Measurements from ENCODE around the gene CCDC15. TPM values are rescaled to one million over a fixed set of nuclear protein-coding genes. Genes with fewer than 3 reads are reported as not detected.

CCDC15 gene
- total RNA-seq, 1 experiment from 2014 or later = 2.8 TPM

DNA sequence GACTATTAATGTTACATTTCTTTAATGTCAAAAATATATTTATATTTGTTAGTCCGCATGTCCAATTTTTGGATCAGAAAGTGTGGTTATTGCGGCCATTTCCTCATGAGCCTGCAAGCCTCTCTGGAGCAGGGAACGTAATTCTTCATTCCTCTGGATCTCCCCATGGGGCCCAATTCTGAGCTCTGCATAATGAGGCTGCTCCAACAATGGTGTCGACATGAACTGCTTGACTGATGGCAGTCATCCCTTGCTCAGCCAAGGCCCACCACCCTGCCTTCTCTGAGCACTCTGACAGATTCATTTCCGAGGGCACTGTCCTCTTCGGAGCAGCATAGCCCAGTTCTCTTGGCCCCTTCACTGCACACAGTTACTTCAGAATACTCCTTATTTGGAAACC, 15.0 kb upstream of the CCDC15 start:
- Mint-ChIP-seq H3K36me3 (ENCODE audit: insufficient read depth in 1 of 3, low read depth in 3 of 3) (no peaks in the 10 kb centered on the region), H3K27ac (no peak overlapping the region; a peak in 1 of 7 replicates), H3K4me1 (peaks cover 0 to 9% of the 10 kb centered on the region in 2 experiments; a peak in 1 of 4 replicates), H3K4me3 (no peak overlapping the region), H3K27me3 (ENCODE audit: low read depth) (peaks cover 31% of the 10 kb centered on the region), H3K9me3 (no peaks in the 10 kb centered on the region)
- Histone ChIP-seq H2BK15ac (ENCODE audit: low read depth, low read length) (no peak overlapping the region), H2BK5ac (ENCODE audit: insufficient read length, low read length) (no peak overlapping the region), H3K23ac (ENCODE audit: insufficient read length, low read depth, low read length) (no peak overlapping the region), H2BK12ac (ENCODE audit: insufficient read length, low read depth, low read length) (no peak overlapping the region), H3K56ac (ENCODE audit: insufficient read length, low read depth, low read length) (no peak overlapping the region), H3K14ac (ENCODE audit: insufficient read depth, low read length) (no peak overlapping the region), H2AK5ac (ENCODE audit: insufficient read length, low read length) (no peak overlapping the region), H2BK120ac (ENCODE audit: low read depth, low read length, poor library complexity, severe bottlenecking) (no peak overlapping the region), H3K4me2 (ENCODE audit: insufficient read depth, insufficient read length, low read length) (no peak overlapping the region), H4K5ac (ENCODE audit: insufficient read length, low read depth, low read length) (no peak overlapping the region), H2AFZ (ENCODE audit: low read length) (no peak overlapping the region), H3K27me3 (ENCODE audit: insufficient read depth, low read length) (no peaks in the 10 kb centered on the region; the same call in 1 of the 2 replicates), H3K9ac (ENCODE audit: extremely low read depth, insufficient read length, low read length) (no peak overlapping the region), H3K79me2 (ENCODE audit: insufficient read depth, low read length) (no peaks in the 10 kb centered on the region), H3K27ac (ENCODE audit: insufficient read length, low read depth, low read length) (no peak overlapping the region), H4K8ac (replicated peaks; ENCODE audit: insufficient read length, low read depth, low read length) (no peak overlapping the region), H3K4me1 (ENCODE audit: insufficient read depth, low read length) (no peaks in the 10 kb centered on the region), H3T11ph (ENCODE audit: low read length) (no peak overlapping the region), H2BK20ac (ENCODE audit: low read depth, low read length, poor library complexity, severe bottlenecking) (no peak overlapping the region), H3K79me1 (ENCODE audit: insufficient read depth, low read depth, low read length, poor library complexity, severe bottlenecking) (no peaks in the 10 kb centered on the region), H3K23me2 (ENCODE audit: insufficient read length, low read depth, low read length, poor library complexity, severe bottlenecking) (no peaks in the 10 kb centered on the region), H4K20me1 (ENCODE audit: control insufficient read depth, insufficient read depth, insufficient read length) (no peaks in the 10 kb centered on the region), H3K9me3 (ENCODE audit: control insufficient read depth, low read depth, low read length) (no peaks in the 10 kb centered on the region), H3K4ac (ENCODE audit: low read depth, low read length) (no peak overlapping the region), H3K18ac (ENCODE audit: insufficient read length, low read depth, low read length) (no peak overlapping the region), H4K91ac (ENCODE audit: insufficient read length, low read depth, low read length) (no peak overlapping the region)
- TF ChIP-seq, protein P1, sequence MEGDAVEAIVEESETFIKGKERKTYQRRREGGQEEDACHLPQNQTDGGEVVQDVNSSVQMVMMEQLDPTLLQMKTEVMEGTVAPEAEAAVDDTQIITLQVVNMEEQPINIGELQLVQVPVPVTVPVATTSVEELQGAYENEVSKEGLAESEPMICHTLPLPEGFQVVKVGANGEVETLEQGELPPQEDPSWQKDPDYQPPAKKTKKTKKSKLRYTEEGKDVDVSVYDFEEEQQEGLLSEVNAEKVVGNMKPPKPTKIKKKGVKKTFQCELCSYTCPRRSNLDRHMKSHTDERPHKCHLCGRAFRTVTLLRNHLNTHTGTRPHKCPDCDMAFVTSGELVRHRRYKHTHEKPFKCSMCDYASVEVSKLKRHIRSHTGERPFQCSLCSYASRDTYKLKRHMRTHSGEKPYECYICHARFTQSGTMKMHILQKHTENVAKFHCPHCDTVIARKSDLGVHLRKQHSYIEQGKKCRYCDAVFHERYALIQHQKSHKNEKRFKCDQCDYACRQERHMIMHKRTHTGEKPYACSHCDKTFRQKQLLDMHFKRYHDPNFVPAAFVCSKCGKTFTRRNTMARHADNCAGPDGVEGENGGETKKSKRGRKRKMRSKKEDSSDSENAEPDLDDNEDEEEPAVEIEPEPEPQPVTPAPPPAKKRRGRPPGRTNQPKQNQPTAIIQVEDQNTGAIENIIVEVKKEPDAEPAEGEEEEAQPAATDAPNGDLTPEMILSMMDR (conservative IDR thresholded peaks at IDR 0.05) = no peak
- DNase-seq = no peak
- no CpG with 5 or more reads among the region's 6 CpGs for WGBS (ENCODE audit: extremely low coverage, insufficient read length, low lambda C conversion rate)
